ENCODE data around the gene WBP1.
"Not testable (repeated sequence)": the region's sequence is repeated elsewhere in the genome, so short reads cannot be mapped to it uniquely, and the experiment has no call there.

Gene WBP1

GRCh38 chr2:74454654-74455511 is 3.4 kb upstream of the WBP1 start, which contains the start of gene INO80B:
Gene INO80B, plus strand, starts transcription at chr2:74455087. Its CDS starts 30 bp downstream, at chr2:74455117.
- DNase-seq = peak; percentile 95

- no peak for DNase-seq
Observed at GRCh38 chr2:74457129-74457548, 1.1 kb upstream of the WBP1 start.

GRCh38 chr2:74457549-74458131 is 598 bp upstream of the WBP1 start:
- DNase-seq = peak; percentile 72

- DNase-seq = no peak
Observed at GRCh38 chr2:74458938-74459363, 713 bp downstream of the WBP1 start.

- not testable (repeated sequence) for DNase-seq
Observed at GRCh38 chr2:74459503-74460118, 1.4 kb downstream of the WBP1 start.

- DNase-seq = not testable (repeated sequence)
Observed at GRCh38 chr2:74460187-74460586, 1.9 kb downstream of the WBP1 start.

GRCh38 chr2:74461187-74462053 is 3.2 kb downstream of the WBP1 start:
- DNase-seq = no peak

- no peak for DNase-seq
Observed at GRCh38 chr2:74462054-74462785, 4.0 kb downstream of the WBP1 start.

GRCh38 chr2:74462786-74463105 is 4.5 kb downstream of the WBP1 start:
- no peak for DNase-seq

GRCh38 chr2:74464406-74464805 is 6.2 kb downstream of the WBP1 start:
- DNase-seq = no peak

GRCh38 chr2:74470742-74471141 is 12.5 kb downstream of the WBP1 start:
- not testable (repeated sequence) for DNase-seq

GRCh38 chr2:74471332-74472065 is 13.3 kb downstream of the WBP1 start:
- no peak for DNase-seq

- peak; percentile 99 for DNase-seq
Observed at GRCh38 chr2:74472086-74472944, 14.1 kb downstream of the WBP1 start, which contains the start of gene MRPL53. Gene MRPL53, minus strand, starts transcription at chr2:74472680. Its CDS starts 20 bp downstream, at chr2:74472660.

- no peak for DNase-seq
Observed at GRCh38 chr2:74472945-74473258, 14.7 kb downstream of the WBP1 start.

GRCh38 chr2:74474481-74474880 is 16.2 kb downstream of the WBP1 start:
- DNase-seq = no peak

GRCh38 chr2:74474899-74475298 is 16.7 kb downstream of the WBP1 start:
- no peak for DNase-seq

- no peak for DNase-seq
Observed at GRCh38 chr2:74481431-74481830, 23.2 kb downstream of the WBP1 start.

GRCh38 chr2:74481961-74482800 is 23.9 kb downstream of the WBP1 start:
- DNase-seq = peak; percentile 45

All from effector CD4-positive, alpha-beta T cell (primary cell).